AG09309 (cell line): ENCODE results near the gene ZNF502.
A peak's percentile ranks its signal among the peaks of the same experiment; 100 is the strongest.
"Not testable (repeated sequence)": the region's sequence is repeated elsewhere in the genome, so short reads cannot be mapped to it uniquely, and the experiment has no call there.

Experiments used
- DNase-seq: peaks from one replicate; pipeline ENCODE4 v3.0.0-alpha.2; 2010; ENCODE audit warnings: low read depth
- H3K4me3 ChIP-seq: 2 replicates; pipeline ENCODE4 v1.5.1; 2011; ENCODE audit warnings: mild to moderate bottlenecking, low read depth, low read length, moderate library complexity; ENCODE audit not compliant: control insufficient read depth
- TF ChIP-seq, protein P1 (sequence below): IDR thresholded peaks from 2 replicates; pipeline ENCODE4 v1.5.1; 2011; ENCODE audit warnings: mild to moderate bottlenecking, low read depth, low read length, inconsistent platforms; ENCODE audit not compliant: insufficient read depth, control insufficient read depth; ENCODE audit errors: missing control alignments

ZNF502 gene

DNA sequence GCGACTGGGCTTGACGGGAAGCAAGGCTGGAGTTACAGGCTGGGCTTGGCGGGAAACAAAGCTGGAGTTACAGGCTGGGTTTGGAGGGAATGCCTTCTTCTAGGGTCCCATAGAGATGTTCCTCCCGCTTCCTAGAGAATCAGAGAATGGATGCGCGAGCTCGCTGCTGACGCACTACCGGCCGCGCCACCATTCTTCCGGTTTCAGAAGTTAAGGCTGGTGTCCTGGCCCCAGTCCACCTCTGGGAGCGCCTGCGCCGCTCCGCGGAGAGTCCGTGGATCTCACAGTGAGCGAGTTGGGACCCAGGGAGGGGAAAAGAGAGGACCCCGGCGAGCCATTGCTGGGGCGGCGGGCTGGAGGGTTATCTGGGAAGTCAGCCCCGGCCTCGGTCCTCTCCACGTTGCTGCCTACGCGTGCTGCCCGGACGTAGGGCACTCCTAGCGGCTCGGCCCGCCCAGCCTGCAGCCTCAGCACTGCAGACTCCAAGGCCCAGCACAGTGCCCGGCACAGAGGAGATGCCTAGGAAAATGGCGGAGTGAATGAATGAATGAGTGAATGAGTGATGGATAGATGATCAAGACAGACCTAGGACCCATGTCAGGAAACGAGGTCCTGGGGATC, at the start of gene ZNF502:
Gene ZNF502, plus strand, starts transcription at position 206 of the 621 bp plus-strand sequence. CDS start 7,602 bp downstream, outside the sequence.
- TF ChIP-seq, protein P1, sequence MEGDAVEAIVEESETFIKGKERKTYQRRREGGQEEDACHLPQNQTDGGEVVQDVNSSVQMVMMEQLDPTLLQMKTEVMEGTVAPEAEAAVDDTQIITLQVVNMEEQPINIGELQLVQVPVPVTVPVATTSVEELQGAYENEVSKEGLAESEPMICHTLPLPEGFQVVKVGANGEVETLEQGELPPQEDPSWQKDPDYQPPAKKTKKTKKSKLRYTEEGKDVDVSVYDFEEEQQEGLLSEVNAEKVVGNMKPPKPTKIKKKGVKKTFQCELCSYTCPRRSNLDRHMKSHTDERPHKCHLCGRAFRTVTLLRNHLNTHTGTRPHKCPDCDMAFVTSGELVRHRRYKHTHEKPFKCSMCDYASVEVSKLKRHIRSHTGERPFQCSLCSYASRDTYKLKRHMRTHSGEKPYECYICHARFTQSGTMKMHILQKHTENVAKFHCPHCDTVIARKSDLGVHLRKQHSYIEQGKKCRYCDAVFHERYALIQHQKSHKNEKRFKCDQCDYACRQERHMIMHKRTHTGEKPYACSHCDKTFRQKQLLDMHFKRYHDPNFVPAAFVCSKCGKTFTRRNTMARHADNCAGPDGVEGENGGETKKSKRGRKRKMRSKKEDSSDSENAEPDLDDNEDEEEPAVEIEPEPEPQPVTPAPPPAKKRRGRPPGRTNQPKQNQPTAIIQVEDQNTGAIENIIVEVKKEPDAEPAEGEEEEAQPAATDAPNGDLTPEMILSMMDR: peak; percentile 42
- peak within 1 kb of the TSS; percentile 81 for H3K4me3 ChIP-seq
- peak; percentile 49 for DNase-seq

DNA sequence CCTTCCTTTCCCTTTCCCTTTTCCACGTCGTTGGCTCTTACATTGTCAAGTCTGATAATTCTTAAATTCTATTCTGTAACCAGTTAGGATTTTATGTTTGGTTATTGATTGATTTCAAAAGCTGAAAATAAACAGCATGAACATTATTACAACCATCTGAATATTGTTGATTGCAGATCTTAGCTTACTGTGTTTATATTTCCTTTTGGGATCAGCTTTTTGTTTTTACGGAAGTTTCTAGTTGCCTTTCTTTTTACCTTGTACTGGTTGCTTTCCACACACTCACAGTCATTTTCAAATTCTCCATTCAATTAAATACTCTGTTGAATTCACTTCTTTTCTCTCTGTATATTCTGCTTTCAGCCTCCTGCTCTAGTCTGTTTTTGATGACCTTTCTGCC, 47.3 kb upstream of the ZNF502 start:
- H3K4me3 ChIP-seq: no peak overlapping the region
- TF ChIP-seq, protein P1: no peak
- no peak for DNase-seq

DNA sequence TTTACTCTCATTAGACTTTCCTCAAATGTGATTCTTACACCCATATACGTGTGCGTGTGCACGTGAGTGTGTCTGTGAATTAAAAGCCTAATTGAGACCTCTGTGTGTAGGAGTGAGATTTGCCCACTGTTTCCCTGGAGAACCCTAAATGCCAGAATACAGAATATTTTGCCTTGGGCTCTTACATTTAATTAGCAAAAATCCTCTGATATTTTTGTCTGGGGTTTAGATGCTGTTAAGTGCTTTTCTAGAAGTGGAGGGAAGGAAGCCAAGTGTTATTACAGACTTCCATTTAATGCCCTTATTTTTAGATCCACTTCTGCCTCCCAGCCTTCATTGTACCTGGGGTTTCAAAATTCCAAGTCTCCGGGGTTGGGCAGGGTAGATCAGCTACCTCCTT, 46.1 kb upstream of the ZNF502 start:
- no peak overlapping the region for H3K4me3 ChIP-seq
- TF ChIP-seq, protein P1: no peak
- no peak for DNase-seq

DNA sequence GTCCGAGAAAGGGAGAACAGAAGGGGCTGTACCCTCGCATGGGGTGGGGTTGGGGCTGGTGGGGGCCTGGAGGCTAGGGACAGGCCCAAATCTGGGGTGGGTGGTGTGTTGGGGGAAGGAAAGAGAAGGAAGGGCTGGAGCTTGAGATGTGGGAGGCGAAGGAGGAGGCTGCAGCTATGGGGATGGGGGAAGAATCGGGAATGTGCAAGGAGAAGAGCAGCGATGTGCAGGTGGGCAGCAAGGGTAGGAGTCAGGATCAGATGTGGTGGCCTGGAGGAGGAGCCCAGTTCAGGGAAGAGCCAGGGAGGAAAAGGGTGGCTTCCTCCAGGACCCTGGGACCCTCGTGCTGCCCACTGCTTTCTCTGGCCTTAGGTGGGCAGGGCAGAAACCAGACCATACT, 42.7 kb upstream of the ZNF502 start:
- no peak overlapping the region for H3K4me3 ChIP-seq
- DNase-seq: no peak
- TF ChIP-seq, protein P1: no peak

DNA sequence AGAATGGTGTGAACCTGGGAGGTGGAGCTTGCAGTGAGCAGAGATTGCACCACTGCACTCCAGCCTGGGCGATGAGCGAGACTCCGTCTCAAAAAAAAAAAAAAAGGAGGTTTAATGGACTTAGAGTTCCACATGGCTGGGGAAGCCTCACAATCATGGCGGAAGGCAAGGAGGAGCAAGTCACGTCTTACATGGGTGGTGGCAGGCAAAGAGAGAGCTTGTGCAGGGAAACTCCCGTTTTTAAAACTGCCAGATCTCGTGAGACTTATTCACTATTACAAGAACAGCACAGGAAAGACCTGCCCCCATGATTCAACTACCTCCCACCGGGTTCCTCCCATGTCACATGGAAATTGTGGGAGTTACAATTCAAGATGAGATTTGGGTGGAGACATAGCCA, 39.0 kb upstream of the ZNF502 start:
- not testable (repeated sequence) for DNase-seq, H3K4me3 ChIP-seq

DNA sequence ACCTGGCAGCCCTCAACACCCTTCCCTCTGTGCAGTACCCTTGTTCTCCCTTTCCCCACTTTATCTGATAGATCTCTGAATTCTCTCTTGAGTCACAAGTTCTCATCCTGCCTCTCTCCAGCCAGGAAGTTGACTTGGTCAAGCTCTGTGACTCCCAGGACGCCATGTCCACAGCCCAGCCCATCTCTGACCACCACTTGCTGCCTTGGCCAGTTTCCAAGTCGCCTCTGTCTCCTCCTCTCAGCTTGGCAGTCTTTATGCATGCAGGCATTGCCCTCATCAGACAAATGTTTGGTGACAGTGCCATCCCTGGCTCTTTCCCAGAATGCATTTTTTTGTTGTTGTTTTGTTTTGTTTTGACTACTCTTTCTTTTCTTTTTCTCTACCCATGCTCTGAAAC, 38.2 kb upstream of the ZNF502 start:
- no peak overlapping the region for H3K4me3 ChIP-seq
- TF ChIP-seq, protein P1: no peak
- DNase-seq: no peak

DNA sequence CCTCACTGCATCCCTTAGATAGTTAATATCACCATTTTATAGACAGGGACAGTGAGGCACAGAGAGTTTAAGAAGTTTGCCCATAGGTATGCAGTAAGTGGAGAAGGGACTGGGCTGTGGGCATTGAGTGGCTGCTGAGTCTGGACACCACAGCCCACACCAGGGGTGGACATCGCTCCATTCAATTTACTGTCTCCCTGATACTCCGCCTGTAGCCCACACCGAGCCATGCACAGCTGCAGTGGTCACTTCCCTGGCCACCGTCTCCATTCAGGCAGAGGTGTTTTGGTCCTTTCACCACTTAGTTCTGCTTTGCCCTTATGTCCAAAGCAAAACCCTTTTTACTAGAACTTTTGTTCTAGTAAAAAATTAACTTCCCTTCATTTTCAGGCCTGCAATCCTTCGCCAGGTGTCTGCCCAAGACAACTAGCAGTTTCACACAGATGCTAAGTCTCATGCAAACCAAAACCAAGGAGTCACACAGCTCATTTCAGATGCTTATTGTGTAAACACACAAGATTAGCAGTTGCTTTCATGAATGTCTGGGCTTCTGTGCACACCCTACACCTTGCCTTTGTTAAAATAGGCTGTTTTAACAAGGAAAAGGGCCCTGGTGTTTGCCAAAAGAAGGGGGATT, 33.9 kb upstream of the ZNF502 start:
- TF ChIP-seq, protein P1: no peak

More for the DNA sequence above, 33.9 kb upstream of the ZNF502 start:
- no peak overlapping the region for H3K4me3 ChIP-seq
- DNase-seq: no peak
